GM23248 (cell line): Measurements from ENCODE around the gene B9D1. TPM values are rescaled to one million over a fixed set of nuclear protein-coding genes. Genes with fewer than 3 reads are reported as not detected.

Source experiments
- DNase-seq: peaks from one replicate; pipeline ENCODE4 v3.0.0-alpha.2; 2015
- H2AFZ ChIP-seq: fragments of 200-600 bp; sonication (generic); 2 replicates; pipeline ENCODE4 v1.6.1; 2016; ENCODE audit warnings: antibody characterized with exemption
- H3F3A ChIP-seq: fragments of 200-600 bp; sonication (generic); 2 replicates; pipeline ENCODE4 v1.6.1; 2016; ENCODE audit warnings: mild to moderate bottlenecking, antibody characterized with exemption, mixed run types; ENCODE audit not compliant: insufficient read depth
- H3K27ac ChIP-seq: fragments of 200-600 bp; sonication (generic); 2 replicates; pipeline ENCODE4 v1.5.1; 2016; ENCODE audit warnings: mild to moderate bottlenecking
- H3K27me3 ChIP-seq: fragments of 200-600 bp; sonication (generic); replicated peaks from 2 replicates; pipeline ENCODE4 v1.6.1; 2016; ENCODE audit warnings: mild to moderate bottlenecking; ENCODE audit not compliant: insufficient read depth
- H3K36me3 ChIP-seq: fragments of 200-600 bp; sonication (generic); 2 replicates; pipeline ENCODE4 v1.6.1; 2016; ENCODE audit warnings: low read depth, mild to moderate bottlenecking
- H3K4me1 ChIP-seq: fragments of 200-600 bp; sonication (generic); 2 replicates; pipeline ENCODE4 v1.6.1; 2016; ENCODE audit warnings: mild to moderate bottlenecking; ENCODE audit not compliant: insufficient read depth
- H3K4me2 ChIP-seq: fragments of 200-600 bp; sonication (generic); one replicate; pipeline ENCODE4 v1.6.1; 2016; ENCODE audit warnings: mild to moderate bottlenecking; ENCODE audit not compliant: unreplicated experiment
- H3K4me3 ChIP-seq: fragments of 200-600 bp; sonication (generic); 2 replicates; pipeline ENCODE4 v1.5.1; 2016; ENCODE audit warnings: mild to moderate bottlenecking
- H3K79me2 ChIP-seq: fragments of 200-600 bp; sonication (generic); 2 replicates; pipeline ENCODE4 v1.6.1; 2016; ENCODE audit warnings: mild to moderate bottlenecking; ENCODE audit not compliant: insufficient read depth
- H3K9ac ChIP-seq: fragments of 200-600 bp; sonication (generic); 2 replicates; pipeline ENCODE4 v1.6.1; 2016; ENCODE audit warnings: mild to moderate bottlenecking
- H3K9me2 ChIP-seq: fragments of 200-600 bp; sonication (generic); 2 replicates; pipeline ENCODE4 v1.6.1; 2016; ENCODE audit warnings: mixed run types, mild to moderate bottlenecking, moderate library complexity; ENCODE audit not compliant: insufficient read depth
- H3K9me3 ChIP-seq: fragments of 200-600 bp; sonication (generic); one replicate; pipeline ENCODE4 v1.6.1; 2017; ENCODE audit warnings: low read depth
- H4K20me1 ChIP-seq: fragments of 200-600 bp; sonication (generic); 2 replicates; pipeline ENCODE4 v1.6.0; 2016; ENCODE audit not compliant: insufficient read depth
- EZH2 ChIP-seq: fragments of 200-600 bp; sonication (generic); IDR thresholded peaks from 2 replicates; pipeline ENCODE4 v1.6.1; 2018; ENCODE audit warnings: antibody characterized with exemption, mild to moderate bottlenecking; ENCODE audit not compliant: insufficient read depth, poor library complexity, severe bottlenecking
- EZH2phosphoT487 ChIP-seq: fragments of 200-600 bp; sonication (generic); IDR thresholded peaks from 2 replicates; pipeline ENCODE4 v1.6.1; 2018; ENCODE audit warnings: antibody characterized with exemption, moderate library complexity, mild to moderate bottlenecking, low read depth; ENCODE audit not compliant: insufficient read depth
- WGBS, 2 experiments: methylation state at CpG; one replicate each; pipeline ENCODE4 v1.1.6; 2015 to 2017; ENCODE audit warnings: low lambda C conversion rate in 2 of 2, low coverage in 1 of 2; ENCODE audit errors: missing lambda C conversion rate in 2 of 2; 5-methylcytosine and 5-hydroxymethylcytosine counted together
- in situ Hi-C: fragments of 300-500 bp; cut with MboI; formaldehyde crosslinking; loops from 2 replicates; pipeline ENCODE4 v1.15.0; 2020
- polyA plus RNA-seq: library from polyadenylated mRNA; unstranded; fragments of >200 nt; fragmentation: Nextera tagmentation; extraction: Ambion mirVana; gene quantifications from 2 replicates; pipeline ENCODE4 v1.2.1, GENCODE V29; 2016
- total RNA-seq: library from RNA; depleted of rRNA; stranded (reverse); fragments of >200 nt; shearing (Covaris generic); gene quantifications from 2 replicates; pipeline ENCODE4 v1.2.3, GENCODE V29; 2014

Gene B9D1
- total and polyA plus RNA-seq, 2 experiments from 2014 or later: 15.5 to 24.4 TPM

DNA sequence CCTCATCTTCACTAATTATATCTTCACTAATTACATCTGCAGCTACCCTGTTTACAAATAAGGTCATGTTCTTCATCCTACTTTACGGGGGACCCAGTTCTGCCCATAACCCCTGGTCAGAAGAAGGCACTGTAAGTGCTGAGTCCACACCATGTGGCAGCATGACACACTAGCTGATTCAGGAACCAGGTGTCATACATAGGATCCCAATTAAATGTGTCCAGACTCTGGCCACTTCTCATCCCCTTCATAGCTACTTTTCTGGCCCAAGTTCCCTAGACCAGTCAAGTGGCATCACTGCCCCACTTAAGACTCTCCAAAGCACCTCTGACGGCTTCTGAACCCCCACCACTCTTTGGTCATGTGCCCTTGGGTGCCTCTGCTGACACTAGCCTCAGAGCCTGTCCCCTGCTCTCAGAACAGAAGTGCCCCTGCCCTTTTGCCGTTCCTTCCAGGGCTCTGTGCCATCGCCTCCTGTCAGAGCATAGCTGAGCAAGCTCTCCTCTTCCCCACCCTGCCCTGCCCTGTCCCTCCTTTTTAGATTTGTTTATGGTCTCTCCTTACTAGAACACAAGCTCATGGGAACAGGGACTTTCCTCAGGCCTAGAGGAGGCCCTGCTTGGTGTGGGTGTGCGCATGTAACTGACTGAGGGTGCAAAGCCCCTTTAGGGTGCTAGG, 61.1 kb downstream of the B9D1 start:
- TF ChIP-seq EZH2phosphoT487: no peak
- TF ChIP-seq EZH2: no peak
- Histone ChIP-seq H3K4me3 (no peak overlapping the region), H3K9ac (no peak overlapping the region), H3K9me2 (no peaks in the 10 kb centered on the region), H4K20me1 (no peaks in the 10 kb centered on the region), H3K27ac (no peak overlapping the region), H3K4me2 (no peak overlapping the region), H3K27me3 (no peaks in the 10 kb centered on the region), H3K36me3 (no peaks in the 10 kb centered on the region), H3K4me1 (peaks cover 7% of the 10 kb centered on the region; the same call in 1 of the 2 replicates), H3K79me2 (peaks cover 55% of the 10 kb centered on the region), H3K9me3 (no peaks in the 10 kb centered on the region), H3F3A (no peaks in the 10 kb centered on the region), H2AFZ (no peak overlapping the region)
- DNase-seq: no peak
- in situ Hi-C loops: no loop called here
- WGBS, 2 experiments: 73 to 77% methylated on average over 5 of the region's 5 CpGs

DNA sequence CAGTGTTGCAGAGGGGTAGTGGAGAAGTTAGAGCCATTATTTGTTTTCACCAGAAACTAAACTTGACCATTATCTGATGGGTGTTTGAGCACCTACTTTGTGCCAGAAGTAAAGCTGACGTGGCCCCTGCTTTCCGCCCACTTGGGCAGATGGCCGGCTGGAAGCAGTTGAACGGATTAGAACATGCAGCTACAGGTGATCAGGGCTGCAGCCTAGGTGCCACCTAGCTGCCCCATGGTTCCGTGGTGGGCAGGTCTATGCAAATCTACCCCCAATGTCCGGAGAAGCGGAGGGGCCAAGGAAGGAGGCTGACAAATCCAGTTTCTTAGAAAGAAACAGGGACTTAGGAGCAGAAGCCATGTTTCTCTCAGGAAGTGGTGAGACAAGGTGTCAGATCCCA, 62.7 kb downstream of the B9D1 start:
- Histone ChIP-seq H3K9me2 (no peaks in the 10 kb centered on the region), H3K4me2 (no peak overlapping the region), H3K27me3 (no peaks in the 10 kb centered on the region), H3F3A (no peaks in the 10 kb centered on the region), H3K4me1 (peaks cover 7% of the 10 kb centered on the region; the same call in 1 of the 2 replicates), H3K9ac (no peak overlapping the region), H3K27ac (no peak overlapping the region), H3K36me3 (no peaks in the 10 kb centered on the region), H2AFZ (no peak overlapping the region), H3K79me2 (peaks cover 53% of the 10 kb centered on the region; the same call in 1 of the 2 replicates), H3K9me3 (no peaks in the 10 kb centered on the region), H3K4me3 (no peak overlapping the region), H4K20me1 (no peaks in the 10 kb centered on the region)
- TF ChIP-seq EZH2phosphoT487: no peak
- no peak for TF ChIP-seq EZH2
- in situ Hi-C loops: no loop called here
- DNase-seq: no peak
- 93 to 96% methylated on average over 7 of the region's 7 CpGs for WGBS, 2 experiments

- Histone ChIP-seq H4K20me1 (no peaks in the 10 kb centered on the region), H2AFZ (no peak overlapping the region), H3K27me3 (no peaks in the 10 kb centered on the region), H3K4me2 (no peak overlapping the region), H3K9me3 (no peaks in the 10 kb centered on the region), H3K27ac (no peak overlapping the region), H3K4me1 (peaks cover 6% of the 10 kb centered on the region; the same call in 1 of the 2 replicates), H3K4me3 (no peak overlapping the region), H3K79me2 (peaks cover 57% of the 10 kb centered on the region; the same call in 1 of the 2 replicates), H3K9me2 (no peaks in the 10 kb centered on the region), H3F3A (no peaks in the 10 kb centered on the region), H3K36me3 (no peaks in the 10 kb centered on the region), H3K9ac (no peak overlapping the region)
- TF ChIP-seq EZH2phosphoT487 (no peak), EZH2 (no peak)
- 64 to 78% methylated on average over 4 of the region's 4 CpGs for WGBS, 2 experiments
- no peak for DNase-seq
- in situ Hi-C loops: no loop called here
Observed at GRCh38 chr17:19299214-19299747, 63.2 kb downstream of the B9D1 start.

GRCh38 chr17:19298569-19299213, 63.8 kb downstream of the B9D1 start:
- no peaks in the 10 kb centered on the region for H3F3A ChIP-seq
- no peaks in the 10 kb centered on the region for H3K9me2 ChIP-seq
- in situ Hi-C loops: no loop called here
- H3K79me2 ChIP-seq: peaks cover 57% of the 10 kb centered on the region; the same call in 1 of the 2 replicates
- H3K4me3 ChIP-seq: no peak overlapping the region
- H3K27me3 ChIP-seq: no peaks in the 10 kb centered on the region
- TF ChIP-seq EZH2phosphoT487 (no peak), EZH2 (no peak)
- H3K36me3 ChIP-seq: no peaks in the 10 kb centered on the region
- no peaks in the 10 kb centered on the region for H4K20me1 ChIP-seq
- no peak overlapping the region for H3K27ac ChIP-seq
- WGBS, 2 experiments: 75% methylated on average over 6 of the region's 6 CpGs
- H3K9me3 ChIP-seq: no peaks in the 10 kb centered on the region
- DNase-seq: no peak
- H3K9ac ChIP-seq: no peak overlapping the region
- H2AFZ ChIP-seq: no peak overlapping the region
- H3K4me2 ChIP-seq: no peak overlapping the region
- 0 out of 2 replicates have a peak, but pooled peaks cover under 1% of the 10 kb centered on the region for H3K4me1 ChIP-seq
